Left lobe of liver (tissue), 2 donors: ENCODE measurements around the gene BMPER. TPM values are rescaled to one million over a fixed set of nuclear protein-coding genes. Genes with fewer than 3 reads are reported as not detected.

ENCODE experiments used
- ATAC-seq: fragments of 200-7000 bp; cut with Tn5 transposase; one replicate; pipeline ENCODE4 v1.9.1; 2020; ENCODE audit warnings: mild to moderate bottlenecking, moderate library complexity
- DNase-seq: peaks from one replicate; pipeline ENCODE4 v3.0.0-alpha.2; 2020; ENCODE audit warnings: low spot score
- total RNA-seq: library from RNA; stranded (reverse); gene quantifications from one replicate; pipeline ENCODE4 v1.2.1, GENCODE V29; 2021
- donor health status: DM: no; HTN: no; CAD: no; lungs with moderate emphysema.
- donor health status: DM: no; HTN: yes; CAD: no.

Gene BMPER
- total RNA-seq, 1 donor from 2014 or later, result 6.9 TPM

GRCh38 chr7:33887266-33887975 lies 17.9 kb upstream of the BMPER start:
- ATAC-seq (no peak), DNase-seq (no peak)

DNA sequence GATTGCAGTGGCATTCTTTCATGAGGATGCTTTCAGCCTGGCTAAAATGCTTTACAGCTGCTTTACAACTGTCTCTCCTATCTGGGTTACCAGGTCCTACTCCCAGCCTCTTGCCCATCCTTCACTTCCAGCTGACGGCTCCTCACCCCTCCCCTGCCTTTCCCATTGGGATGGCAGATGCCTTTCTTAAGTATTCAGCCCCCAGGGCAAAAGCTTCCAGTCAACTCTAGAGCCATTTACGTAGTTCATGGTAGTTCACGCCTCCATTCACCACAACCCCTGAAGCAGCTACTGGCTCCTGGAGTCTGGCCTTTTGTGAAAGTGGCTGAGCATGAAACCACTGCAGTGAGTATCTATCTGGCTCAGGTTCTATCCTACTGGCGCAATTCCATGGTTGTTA lies 17.2 kb upstream of the BMPER start:
- ATAC-seq, result no peak

GRCh38 chr7:33892945-33893344 lies 12.4 kb upstream of the BMPER start:
- no peak for ATAC-seq
- no peak for DNase-seq

More for the DNA sequence above, 17.2 kb upstream of the BMPER start:
- no peak for DNase-seq

- ATAC-seq (no peak), DNase-seq (no peak)
These were observed 12.0 kb upstream of the BMPER start for GRCh38 chr7:33893377-33893776.

- ATAC-seq (peak; percentile 100), DNase-seq (peak; percentile 81)
These were observed 10.1 kb upstream of the BMPER start for GRCh38 chr7:33895025-33895804.

- no peak for DNase-seq
- ATAC-seq, result no peak
These were observed 4.8 kb upstream of the BMPER start for GRCh38 chr7:33900501-33900900.

DNA sequence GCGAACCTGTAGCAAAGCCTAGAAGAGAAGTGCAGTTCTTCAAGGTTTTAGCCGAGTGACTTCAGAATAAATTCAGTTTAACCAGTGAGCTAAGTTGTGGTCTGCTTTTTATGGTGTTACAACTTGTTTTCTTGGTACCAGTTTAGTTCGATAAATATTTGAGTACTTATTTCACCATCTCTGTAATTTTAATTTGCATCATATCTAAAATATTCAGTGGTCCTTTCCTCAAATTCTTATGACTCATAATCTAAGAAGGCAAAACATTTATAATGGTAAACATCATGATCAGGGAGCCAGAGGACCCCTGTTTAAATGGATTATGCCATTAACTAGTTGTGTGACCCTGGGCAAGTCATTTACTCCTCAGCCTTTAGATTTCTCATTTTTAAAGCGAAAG lies 4.1 kb upstream of the BMPER start:
- no peak for DNase-seq
- no peak for ATAC-seq

DNA sequence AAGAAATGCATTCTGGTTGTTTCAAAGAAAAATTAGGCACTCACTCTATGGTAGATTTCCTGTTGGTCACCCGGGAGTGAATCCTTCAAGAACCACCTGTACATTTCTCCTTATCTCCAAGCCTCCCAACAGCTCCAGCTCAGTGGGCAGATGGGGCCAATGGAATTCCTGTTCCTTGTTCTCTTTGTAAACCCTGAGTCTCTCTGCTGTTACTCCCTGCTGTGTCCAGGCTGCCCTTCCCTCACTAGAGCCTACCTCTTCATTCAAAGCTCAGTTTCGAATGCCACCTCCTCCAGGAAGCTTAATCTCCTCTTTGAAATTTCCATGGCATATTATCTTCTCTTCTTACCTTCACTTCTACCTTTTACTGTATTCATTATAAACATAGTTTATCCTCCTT lies 3.5 kb upstream of the BMPER start:
- ATAC-seq, result no peak

GRCh38 chr7:33902746-33903145 lies 2.6 kb upstream of the BMPER start:
- ATAC-seq (no peak), DNase-seq (no peak)

More for the DNA sequence above, 3.5 kb upstream of the BMPER start:
- no peak for DNase-seq

GRCh38 chr7:33903791-33904680 lies 1.3 kb upstream of the BMPER start:
- ATAC-seq (peak; percentile 68), DNase-seq (peak; percentile 50)

GRCh38 chr7:33904681-33905388 lies 504 bp upstream of the BMPER start:
- DNase-seq (peak; percentile 47), ATAC-seq (peak; percentile 66)

DNA sequence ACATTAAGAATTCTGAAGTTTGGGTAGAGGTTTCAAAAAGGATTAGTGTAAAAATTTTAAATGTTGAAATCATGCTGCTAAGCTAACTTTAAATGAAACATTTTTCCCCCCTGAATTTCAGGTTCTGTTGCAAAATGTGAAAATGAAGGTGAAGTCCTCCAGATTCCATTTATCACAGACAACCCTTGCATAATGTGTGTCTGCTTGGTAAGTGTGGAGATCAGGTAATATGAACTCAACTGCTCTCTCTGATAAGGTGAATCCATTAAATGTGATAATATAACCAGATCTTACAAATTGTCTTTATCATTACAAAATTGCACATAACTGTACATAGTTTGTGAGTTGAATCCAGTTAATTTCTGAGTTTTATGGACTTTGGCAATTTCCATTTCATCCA lies 1.4 kb downstream of the BMPER start:
- no peak for ATAC-seq

DNA sequence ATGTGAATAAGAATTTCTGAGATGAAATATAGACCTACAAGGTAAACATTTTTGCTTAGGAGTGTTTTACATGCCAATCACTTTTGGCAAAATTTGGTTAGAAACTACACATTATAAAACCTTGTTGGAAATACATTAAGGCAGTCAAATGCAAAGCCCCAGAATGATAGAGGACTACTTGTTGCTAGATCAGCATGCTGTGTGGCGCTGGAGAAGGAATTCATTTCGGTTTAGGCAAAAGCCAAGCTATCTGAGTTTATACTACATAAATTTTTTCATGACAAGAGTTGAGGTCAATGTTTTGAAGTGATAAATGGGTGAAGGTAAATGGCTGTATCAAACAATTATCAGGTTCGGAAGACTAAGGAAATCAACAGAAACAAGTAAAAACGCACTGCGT lies 2.3 kb downstream of the BMPER start:
- DNase-seq (no peak), ATAC-seq (no peak)

More for the DNA sequence above, 1.4 kb downstream of the BMPER start:
- no peak for DNase-seq

- no peak for ATAC-seq
- no peak for DNase-seq
These were observed 4.0 kb downstream of the BMPER start for GRCh38 chr7:33909318-33909717.

GRCh38 chr7:33909755-33910154 lies 4.4 kb downstream of the BMPER start:
- ATAC-seq (no peak), DNase-seq (no peak)

DNA sequence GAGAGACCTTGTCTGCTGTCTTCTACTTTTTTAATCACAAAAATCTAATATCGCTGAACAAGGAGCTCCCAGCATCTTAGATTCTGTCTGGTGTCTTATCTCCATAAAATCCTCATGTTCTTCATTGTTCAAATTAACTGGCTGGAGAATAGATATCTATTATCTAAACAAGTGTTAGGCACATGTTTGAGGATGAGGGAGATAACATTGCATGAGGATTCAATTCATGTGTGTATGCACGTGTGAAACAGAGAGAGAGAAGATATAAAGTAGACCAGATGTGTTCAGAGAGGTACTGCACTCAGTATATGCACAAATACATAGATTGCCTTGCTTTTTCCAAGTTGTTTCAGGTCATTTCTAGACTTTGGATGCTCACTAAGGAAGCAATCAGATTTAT lies 5.4 kb downstream of the BMPER start:
- ATAC-seq (no peak), DNase-seq (no peak)

- no peak for DNase-seq
- no peak for ATAC-seq
These were observed 11.2 kb downstream of the BMPER start for GRCh38 chr7:33916357-33917081.

DNA sequence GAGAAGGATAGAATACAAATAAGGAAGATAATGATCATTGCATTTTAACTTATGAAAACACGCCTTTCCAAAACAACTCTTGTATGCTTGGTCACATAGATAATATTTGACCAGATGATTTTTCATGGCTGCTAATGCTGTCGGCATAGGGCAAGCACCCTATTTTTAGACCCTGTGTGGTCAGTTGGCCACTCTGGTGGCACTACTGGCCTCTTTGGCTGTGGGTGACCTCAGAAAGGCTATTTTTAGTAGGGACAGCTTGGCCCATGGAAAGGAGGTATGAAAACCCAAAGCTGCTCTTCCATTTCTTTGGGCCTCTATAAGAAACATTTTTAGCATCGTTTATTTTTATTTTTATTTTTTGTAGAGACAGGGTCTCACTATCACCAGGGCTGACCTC lies 12.3 kb downstream of the BMPER start:
- DNase-seq (no peak), ATAC-seq (no peak)

- DNase-seq (no peak), ATAC-seq (no peak)
These were observed 13.3 kb downstream of the BMPER start for GRCh38 chr7:33918438-33919143.
